ENCODE data around the gene NIM1K.
"Not testable (repeated sequence)": the region's sequence is repeated elsewhere in the genome, so short reads cannot be mapped to it uniquely, and the experiment has no call there.

Gene NIM1K

DNA sequence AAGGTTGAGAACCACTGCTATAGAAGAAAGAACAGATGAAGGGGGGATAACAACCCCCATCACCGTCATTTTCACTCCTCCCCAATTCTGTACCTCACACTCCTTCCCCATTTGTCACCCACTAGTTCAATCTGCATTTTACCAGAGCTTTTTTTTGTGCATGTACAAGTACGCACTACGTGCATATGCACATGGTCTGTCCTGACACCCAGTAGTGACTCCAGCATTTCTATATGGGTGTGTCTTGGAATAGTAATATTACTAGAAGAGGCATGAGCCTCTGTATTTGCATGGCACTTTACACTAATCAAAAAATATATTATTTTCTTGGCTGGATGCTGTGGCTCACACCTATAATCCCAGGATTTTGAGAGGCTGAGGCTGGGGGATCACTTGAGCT lies 38.7 kb downstream of the NIM1K start:
- no peak for DNase-seq (ENCODE audit: low spot score)

DNA sequence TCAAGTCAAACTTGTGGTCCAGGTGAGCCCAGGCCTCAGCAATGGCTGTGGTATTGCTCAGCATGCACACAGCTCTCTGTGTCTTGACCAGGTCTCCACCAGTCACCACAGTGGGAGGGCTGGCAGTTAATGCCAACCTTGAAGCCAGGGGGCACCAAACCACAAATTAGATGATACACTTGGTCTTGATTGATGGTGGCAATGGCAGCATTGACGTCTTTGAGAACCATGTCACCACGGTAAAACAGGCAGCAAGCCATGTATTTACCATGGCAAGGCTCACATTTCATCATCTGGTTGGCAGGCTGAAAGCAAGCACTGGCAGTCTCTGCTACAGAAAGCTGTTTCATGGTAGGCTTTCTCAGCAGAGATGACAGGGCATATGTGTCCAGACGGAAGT lies 40.0 kb downstream of the NIM1K start:
- no peak for DNase-seq (ENCODE audit: low spot score)

DNA sequence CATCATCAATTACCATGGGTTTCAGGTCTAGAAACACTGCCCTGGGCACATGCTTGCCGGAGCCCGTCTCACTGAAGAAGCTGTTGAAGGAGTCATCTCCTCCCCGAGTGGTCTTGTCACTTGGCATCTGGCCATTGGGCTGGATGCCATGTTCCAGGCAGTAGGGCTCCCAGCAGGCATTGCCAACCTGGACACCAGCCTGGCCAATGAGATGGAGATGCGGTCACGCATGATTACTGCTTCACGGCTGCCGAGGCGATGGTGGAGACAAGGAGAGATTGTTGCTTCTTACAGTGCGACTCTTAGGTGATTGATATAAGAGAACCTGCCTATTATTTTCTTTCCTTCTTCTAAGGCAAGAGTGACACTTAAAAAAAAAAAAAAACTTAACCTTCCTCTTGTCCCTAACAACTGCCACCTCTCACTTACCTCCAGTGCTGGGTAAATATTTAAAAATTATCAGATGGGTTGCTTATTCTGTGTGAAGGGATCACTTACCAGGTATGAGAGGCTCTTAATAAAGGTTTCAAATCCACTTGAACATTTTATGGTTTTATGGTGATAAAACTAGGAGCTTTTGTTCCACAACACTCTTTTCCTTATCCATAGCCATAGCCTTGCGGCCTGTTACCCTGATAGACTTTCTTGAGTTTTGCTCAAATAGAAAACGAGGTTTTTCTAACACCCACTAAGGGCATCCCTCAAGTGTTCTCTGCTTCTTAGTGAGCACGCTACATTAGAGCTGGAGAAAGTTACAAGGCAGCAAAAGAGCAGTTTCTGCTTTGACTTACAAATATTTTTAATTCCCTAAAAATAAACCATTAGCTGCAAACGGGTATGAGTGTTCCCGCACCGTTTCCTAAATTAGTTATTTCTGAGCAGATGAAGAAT lies 41.2 kb downstream of the NIM1K start:
- DNase-seq (ENCODE audit: low spot score), result peak; percentile 11

DNA sequence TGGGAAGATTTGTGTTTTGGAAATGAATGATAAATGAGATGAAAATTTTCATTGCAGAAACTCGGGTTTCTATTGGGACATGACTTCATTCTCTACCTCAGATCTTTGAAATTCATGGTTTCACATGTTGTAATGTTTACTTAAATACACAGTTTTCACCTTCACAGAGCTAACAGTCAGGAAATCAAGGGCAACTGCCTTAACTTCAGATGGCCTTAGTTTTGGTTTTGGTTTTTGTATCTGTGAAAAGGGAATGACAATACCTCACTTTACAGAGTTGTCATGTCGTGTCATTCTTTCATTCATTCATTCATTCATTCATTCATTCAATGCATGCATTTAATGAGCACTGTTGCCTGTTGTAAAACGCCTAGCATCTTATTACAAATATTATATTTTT lies 41.9 kb downstream of the NIM1K start:
- DNase-seq (ENCODE audit: low spot score), result no peak

DNA sequence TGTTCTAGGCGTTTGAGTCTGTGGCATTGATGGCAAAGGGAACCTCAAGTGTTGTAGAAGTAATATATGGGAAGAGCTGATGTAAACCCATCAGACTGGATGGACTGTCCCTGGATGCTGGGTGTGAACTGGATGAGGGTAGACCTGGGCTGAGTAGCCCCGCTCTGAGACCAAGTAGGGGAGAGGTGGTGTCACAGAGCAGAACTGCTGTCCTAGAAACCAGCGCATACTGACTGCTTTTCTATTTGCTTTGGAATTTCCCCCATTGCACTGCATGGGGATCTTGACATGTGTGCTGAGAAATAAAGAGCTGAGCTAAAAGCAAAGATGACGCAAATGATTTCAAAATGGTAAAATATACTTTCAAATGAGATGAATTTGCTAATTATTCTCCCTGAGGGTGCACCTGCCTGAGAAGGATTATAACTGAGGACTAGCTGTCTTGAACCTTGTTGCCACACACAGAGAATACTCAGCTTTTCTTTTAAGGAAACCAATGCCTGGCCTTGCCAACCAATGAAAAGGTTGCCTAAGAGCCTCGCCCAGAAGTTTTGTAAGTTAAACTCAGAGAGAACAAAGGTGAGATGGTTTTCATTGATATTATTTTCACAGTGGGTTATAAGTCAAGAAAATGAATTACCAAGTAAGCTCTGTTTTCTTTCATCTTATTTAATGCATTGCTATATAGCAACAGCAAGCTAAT lies 44.8 kb downstream of the NIM1K start:
- no peak for DNase-seq (ENCODE audit: low spot score)

DNA sequence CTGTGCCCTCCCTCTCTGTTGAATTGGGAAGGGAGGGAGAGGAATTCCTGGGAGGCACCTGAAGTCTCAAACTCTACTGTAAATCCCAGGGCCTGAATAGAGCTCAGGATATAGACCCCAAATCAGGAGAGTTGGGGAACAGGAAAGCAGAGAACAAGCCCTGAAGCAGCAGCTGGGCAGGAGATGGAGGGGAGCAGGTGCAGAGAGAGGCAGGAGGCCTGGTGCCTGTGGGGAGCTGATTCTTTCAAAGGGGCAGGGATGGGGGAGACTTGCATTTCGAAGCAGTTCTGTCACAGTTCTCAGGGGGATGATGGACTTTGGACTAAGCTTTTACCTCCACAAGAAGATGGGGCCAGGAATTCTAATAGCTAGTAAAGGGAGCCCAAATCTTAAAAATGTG lies 50.2 kb downstream of the NIM1K start:
- DNase-seq (ENCODE audit: low spot score), result no peak

DNA sequence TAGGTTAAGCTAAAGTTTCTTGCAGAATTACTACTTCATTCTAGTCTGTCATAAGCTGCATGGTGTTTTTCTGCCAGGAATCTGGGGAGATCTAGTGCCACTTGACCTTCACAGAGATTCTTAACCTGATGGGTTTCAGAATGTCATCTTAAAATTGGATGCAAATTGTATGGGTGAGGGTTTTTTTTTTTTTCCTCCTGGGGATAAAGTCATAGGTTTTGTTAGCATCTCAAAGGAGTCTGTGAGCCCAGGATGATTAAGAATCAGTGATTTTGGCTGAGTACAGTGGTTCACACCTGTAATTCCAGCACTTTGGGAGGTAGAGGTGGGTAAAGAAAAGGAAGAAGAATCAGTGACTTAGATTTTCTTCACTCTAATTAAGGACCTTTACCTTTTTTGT lies 51.2 kb downstream of the NIM1K start:
- DNase-seq (ENCODE audit: low spot score), result no peak

DNA sequence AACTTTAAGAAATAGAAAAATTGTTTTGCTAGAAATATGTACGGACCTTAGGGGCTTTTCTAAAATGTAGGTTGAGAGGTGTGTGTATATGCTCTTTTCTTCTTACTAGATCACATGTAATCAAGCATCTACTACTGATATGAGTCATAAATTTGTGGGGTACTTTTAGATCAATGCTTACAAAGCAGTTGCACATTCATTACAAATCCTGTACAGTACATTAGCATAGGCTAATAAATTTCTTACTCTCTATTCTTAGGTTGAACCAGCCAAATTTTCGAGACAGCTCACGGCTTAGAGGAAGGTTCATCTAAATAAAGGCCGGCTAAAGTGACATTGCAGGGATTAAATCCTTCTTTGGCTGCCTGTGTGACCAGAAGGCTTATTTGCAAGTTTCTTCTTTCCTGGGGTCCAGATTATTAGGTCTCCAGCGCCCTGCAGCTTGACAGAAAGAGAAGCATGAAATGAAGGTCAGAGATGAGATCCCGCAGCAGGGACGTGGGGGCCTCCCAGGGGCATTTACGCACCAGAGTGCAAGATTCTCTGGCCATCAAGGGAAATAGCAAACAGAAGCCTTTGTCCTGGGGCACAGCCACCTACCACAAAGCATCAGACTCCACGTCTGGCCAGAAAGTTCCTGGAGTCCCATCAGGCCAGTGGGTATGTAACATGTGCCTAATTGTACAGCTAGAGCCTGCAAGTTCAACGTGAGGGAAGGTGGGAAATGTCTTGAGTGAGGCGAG lies 53.0 kb downstream of the NIM1K start:
- DNase-seq (ENCODE audit: low spot score), result no peak

DNA sequence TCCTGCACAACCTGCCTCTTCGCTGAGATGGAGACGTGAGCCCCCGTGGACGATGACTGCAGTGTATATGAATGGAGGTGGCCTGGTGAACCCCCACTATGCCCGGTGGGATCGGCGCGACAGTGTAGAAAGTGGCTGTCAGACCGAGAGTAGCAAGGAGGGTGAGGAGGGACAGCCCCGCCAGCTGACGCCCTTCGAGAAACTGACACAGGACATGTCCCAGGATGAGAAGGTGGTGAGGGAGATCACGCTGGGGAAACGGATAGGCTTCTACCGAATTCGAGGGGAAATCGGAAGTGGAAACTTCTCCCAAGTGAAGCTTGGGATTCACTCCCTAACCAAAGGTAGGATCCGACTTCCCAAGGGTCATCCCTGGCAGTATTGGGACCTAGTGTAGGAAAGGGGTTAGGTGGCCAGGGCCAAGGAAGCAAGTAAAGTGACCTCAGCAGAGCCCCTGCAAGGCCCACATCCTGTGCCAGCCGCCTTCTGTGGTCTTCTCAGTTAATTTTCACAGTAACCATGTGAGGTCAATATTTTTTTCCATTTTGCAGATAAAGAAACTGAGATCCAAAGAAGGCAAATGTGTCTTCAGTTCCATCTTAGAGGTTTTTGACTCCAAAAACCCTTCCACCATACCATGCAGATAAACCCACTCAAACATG lies 53.8 kb downstream of the NIM1K start:
- DNase-seq (ENCODE audit: low spot score), result no peak

DNA sequence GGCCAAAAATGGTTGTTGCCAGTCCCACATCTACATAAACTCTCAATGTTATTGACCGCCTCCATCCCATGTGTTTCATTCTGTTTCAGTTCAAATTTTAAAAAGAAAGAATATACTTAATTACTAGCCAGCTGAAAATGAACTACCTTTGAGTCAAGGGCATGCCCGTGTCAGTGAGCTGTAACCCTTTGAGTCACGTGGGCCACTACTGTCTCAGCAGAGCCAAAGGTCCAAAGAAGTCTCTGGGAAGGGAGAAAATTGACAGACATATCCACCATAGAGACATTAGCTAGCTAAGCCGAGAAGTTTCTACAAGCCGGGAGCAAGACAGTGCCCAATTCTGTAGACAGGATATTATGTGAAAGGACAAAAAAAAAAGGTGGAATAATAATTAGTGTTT lies 59.7 kb downstream of the NIM1K start:
- DNase-seq (ENCODE audit: low spot score), result no peak

DNA sequence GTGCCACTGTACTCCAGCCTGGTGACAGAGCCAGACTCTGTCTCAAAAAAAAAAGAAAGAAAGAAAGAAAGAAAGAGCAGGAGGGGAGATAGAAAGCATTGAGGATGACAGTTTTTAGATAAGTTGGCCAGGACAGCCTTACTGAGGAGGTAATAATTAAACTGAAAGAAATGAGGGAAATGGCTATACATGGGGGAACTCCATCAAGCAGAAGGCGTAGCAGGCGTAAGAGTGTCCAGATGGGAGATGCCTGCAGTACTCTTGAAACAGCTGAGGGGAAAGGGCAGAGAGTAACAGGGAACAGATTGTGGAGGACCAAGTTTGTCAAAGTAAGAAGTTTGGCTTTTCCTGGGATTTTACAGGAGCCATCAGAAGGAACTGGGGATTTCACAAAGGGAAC lies 63.7 kb downstream of the NIM1K start:
- no peak for DNase-seq (ENCODE audit: low spot score)

DNA sequence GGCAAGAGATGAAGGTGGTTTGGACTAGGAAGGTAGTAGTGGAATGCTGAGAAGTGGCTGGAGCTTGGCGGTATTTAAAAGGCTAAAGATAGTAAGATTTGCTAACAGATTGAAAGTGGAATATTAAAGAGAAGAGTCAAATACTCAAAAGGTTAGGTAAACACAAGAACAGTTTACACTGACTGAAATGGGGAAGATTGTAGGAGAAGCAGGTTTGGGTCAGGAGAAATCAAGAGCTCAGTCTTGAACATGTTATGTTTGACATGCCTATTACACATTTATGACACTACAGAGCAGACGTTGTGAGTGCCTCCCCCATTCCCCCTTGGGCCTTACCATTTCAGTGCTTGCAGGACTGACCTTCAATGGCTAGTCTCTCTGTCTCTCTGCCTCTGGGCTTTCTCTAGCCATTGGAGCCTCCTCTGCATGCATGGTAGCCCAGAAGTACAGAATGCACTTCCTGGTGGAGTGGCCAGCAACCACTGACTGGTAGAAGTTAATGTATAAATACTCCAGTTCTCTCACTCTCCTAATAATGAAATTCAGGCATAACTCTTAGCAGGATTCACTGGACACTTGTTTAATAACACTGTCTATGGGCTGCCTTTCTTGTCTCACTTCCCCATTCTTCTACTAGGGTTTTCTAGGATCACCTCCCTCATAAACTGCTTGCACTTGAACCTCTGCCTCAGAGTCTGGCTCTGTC lies 64.4 kb downstream of the NIM1K start:
- DNase-seq (ENCODE audit: low spot score), result no peak

DNA sequence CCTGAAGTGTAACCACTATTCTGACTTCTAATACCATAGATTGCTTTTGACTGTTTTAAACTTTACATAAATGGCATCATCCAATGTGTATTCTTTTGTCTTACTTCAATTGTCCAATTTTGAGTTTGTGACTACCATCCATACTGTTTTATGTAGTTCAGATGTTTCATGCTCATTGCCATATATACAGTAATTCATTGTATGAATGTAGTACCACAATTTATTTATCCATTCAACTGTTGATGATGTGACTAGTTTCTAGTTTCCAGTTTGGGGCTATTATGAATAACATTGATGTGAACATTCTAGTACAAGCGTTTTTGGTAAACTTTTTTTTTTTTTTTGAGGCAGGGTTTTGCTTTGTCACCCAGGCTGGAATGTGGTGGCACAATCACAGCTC lies 66.1 kb downstream of the NIM1K start:
- DNase-seq (ENCODE audit: low spot score), result no peak

DNA sequence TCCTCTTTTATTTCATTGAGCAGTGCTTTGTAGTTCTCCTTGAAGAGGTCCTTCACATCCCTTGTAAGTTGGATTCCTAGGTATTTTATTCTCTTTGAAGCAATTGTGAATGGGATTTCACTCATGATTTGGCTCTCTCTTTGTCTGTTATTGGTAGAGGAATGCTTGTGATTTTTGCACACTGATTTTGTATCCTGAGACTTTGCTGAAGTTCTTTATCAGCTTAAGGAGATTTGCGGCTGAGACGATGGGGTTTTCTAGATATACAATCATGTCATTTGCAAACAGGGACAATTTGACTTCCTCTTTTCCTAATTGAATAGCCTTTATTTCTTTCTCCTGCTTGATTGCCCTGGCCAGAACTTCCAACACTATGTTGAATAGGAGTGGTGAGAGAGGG lies 70.2 kb downstream of the NIM1K start:
- not testable (repeated sequence) for DNase-seq (ENCODE audit: low spot score)

DNA sequence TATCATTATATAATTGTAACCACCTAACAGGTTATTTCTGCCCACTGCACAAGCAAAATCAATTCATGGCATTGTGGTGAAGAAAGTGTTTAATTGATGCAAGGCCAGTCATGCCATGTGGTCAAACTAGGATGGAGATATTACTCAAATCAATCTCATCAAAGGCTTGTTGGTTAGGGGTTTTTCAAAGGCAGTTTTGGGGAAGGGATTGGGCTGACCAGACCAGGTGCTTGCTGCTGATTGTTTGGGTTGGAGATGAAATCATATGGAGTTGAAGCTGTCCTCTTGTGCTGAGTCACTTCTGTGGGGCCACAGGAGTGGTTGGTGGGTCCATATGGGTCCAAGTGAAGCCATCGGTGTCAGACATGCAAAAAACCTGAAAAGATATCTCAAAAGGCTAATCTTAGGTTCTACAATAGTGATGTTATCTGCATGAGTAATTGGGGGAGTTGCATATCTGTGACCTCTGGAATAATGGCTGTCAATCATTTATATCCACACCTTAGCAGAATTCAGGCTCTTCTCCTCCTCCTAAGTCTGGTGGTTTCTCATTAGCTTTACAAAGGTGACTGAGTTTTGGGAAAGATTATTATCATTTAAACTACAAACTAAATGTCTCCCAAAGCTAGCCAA lies 76.3 kb downstream of the NIM1K start:
- no peak for DNase-seq (ENCODE audit: low spot score)

DNA sequence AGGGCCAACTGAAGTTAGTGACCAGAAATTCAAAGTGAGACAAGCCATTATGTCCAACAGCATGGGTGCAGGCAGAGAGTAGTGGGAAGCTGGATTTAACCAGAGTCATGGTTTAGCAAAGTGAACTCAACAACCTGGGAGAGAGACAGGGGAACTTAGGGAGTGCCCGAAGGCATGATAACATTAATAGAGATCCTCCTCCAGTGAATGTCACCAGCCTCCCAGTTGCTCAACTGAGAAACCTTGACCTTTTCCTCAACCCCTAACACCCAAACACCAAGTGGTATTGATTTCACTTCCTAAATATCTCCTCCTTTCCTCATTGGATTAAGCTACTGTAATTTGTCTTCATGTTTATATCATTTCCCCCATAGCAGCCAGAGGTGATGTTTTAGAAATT lies 78.6 kb downstream of the NIM1K start:
- no peak for DNase-seq (ENCODE audit: low spot score)

DNA sequence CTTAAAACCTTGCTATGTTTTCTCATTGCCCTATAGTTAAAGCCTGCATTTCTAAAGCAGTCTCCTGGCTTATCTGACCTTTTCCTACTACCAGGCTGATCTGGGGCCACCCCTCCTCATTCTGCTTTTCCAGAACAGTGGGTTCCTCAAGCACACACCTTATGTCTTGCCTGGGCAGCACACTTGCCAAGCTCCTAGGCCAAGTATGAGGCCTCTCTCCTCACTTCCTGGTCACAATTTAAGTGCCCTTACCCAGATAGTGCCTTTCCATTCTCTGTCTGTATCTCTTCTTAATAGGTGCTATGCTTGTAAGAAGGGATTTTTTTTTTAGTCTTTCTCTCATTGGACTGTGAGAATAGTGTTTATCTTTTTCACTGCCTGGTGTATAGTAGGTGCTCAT lies 81.5 kb downstream of the NIM1K start:
- DNase-seq (ENCODE audit: low spot score), result no peak

DNA sequence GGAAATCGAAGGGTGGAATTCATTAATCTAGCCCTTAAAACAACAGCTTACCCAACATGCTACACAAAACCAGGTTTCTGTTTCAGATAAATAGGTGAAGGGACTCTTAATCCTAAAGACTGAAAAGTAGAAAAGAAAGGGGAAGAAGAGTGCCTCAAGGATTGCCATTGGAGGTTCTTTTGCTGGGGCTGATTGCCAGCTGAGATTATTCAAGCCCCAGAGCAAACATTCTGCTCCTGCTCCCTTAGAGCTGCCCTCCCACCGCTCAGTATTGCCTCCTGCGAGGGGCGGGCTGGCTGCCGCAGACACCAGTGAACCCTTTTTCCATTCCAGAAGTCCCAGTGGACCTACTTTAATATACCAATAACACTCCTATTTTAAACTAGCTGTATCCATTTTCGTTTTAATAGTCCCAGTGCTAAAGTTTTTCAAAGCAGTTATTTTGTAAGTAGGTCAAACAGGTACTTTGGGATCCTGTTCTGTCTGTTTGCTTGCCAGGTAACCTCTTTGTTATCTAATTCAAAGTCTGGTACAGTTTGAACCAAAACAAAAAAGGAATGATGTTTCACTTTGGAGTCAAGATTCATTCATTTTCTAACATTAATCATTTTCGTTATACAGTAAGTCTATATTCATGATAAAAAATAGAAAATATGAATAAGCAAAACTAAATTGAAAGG lies 82.5 kb downstream of the NIM1K start:
- no peak for DNase-seq (ENCODE audit: low spot score)

DNA sequence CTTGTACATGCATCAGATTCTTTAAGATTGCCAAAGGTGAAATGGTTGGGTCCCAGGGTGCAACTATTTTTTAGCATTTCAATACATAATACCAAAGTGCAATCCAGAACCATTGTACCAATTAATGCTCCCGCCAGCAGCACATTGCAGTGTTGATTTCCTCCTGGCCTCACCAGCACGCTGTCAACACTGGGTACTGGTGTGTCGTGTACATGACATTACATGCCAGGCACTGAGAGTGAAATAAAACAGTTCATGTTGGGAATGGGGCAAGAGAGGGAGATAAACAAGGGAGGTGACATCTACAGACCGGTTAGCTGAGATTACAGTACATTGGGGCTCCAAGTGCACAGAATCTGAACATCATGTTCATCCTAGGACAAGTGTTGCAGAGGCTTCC lies 83.4 kb downstream of the NIM1K start:
- no peak for DNase-seq (ENCODE audit: low spot score)

DNA sequence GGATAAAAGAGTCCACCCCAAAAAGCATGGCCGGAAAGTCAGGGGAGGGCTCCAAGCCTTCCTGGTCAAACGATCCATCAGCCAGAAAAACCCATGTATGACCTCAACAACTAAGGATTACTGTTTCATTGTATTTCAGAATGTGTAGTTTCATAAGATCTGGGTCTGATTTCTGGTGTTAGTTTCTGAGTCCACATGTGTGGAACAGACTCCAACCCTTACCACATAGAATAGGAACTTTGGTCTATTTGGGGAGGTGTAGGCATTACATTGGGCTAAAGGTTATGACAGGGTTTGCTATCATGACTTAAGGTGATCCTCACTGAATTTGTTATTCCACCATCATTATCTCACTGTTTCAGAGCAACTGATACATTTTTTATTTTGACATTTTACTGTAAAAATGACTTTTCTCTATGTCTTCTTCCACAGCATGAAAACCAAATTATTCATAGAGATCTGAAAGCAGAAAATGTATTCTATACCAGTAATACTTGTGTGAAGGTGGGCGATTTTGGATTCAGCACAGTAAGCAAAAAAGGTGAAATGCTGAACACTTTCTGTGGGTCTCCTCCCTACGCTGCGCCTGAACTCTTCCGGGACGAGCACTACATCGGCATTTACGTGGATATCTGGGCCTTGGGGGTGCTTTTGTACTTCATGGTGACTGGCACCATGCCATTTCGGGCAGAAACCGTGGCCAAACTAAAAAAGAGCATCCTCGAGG lies 87.7 kb downstream of the NIM1K start:
- no peak for DNase-seq (ENCODE audit: low spot score)
